ENCODE results near the gene JUN. TPM values are rescaled to one million over a fixed set of nuclear protein-coding genes. Genes with fewer than 3 reads are reported as not detected.

JUN gene
- polyA plus RNA-seq, 4 donors: 47.4 to 394 (median 66.2) TPM

GRCh38 chr1:58813801-58814200 is 30.0 kb upstream of the JUN start:
- FAIRE-seq: no peak

GRCh38 chr1:58813361-58813760 is 29.5 kb upstream of the JUN start:
- no peaks in the 10 kb centered on the region for H3K9me3 ChIP-seq (ENCODE audit: control insufficient read depth in 2 of 2, insufficient read depth in 1 of 2, low read depth in 1 of 2, low read length in 1 of 2)
- H3K27ac ChIP-seq (ENCODE audit: low read depth in 1 of 3, low read length in 2 of 3): peak overlapping the region in 1 of 3 donors; percentile 99
- FAIRE-seq (no peak), DNase-seq (no peak)
- H3K4me1 ChIP-seq (ENCODE audit: control insufficient read depth in 3 of 3, insufficient read depth in 2 of 3, low read depth in 1 of 3, low read length in 2 of 3): peaks cover 4 to 29% (median 13%) of the 10 kb centered on the region in 3 donors
- WGBS, 3 donors: 71 to 79% (median 79%) methylated on average over 1 of the region's 1 CpG
- H3K4me3 ChIP-seq (ENCODE audit: low read depth in 1 of 3, low read length in 3 of 3): no peak overlapping the region
- no peaks in the 10 kb centered on the region for H3K27me3 ChIP-seq (ENCODE audit: control insufficient read depth in 3 of 3, insufficient read depth in 3 of 3, low read length in 3 of 3)
- H3K36me3 ChIP-seq (ENCODE audit: control insufficient read depth in 3 of 3, insufficient read depth in 2 of 3, low read depth in 1 of 3, low read length in 3 of 3): no peaks in the 10 kb centered on the region

More at GRCh38 chr1:58813801-58814200, 30.0 kb upstream of the JUN start:
- Histone ChIP-seq H3K27me3 (ENCODE audit: control insufficient read depth in 3 of 3, insufficient read depth in 3 of 3, low read length in 3 of 3) (no peaks in the 10 kb centered on the region), H3K36me3 (ENCODE audit: control insufficient read depth in 3 of 3, insufficient read depth in 2 of 3, low read depth in 1 of 3, low read length in 3 of 3) (no peaks in the 10 kb centered on the region), H3K4me3 (ENCODE audit: low read depth in 1 of 3, low read length in 3 of 3) (no peak overlapping the region), H3K9me3 (ENCODE audit: control insufficient read depth in 2 of 2, insufficient read depth in 1 of 2, low read depth in 1 of 2, low read length in 1 of 2) (no peaks in the 10 kb centered on the region), H3K27ac (ENCODE audit: low read depth in 1 of 3, low read length in 2 of 3) (peak overlapping the region in 2 of 3 donors; percentile 96 to 99), H3K4me1 (ENCODE audit: control insufficient read depth in 3 of 3, insufficient read depth in 2 of 3, low read depth in 1 of 3, low read length in 2 of 3) (peaks cover 4 to 29% (median 13%) of the 10 kb centered on the region in 3 donors)
- 84 to 87% (median 85%) methylated on average over 7 of the region's 7 CpGs for WGBS, 3 donors
- DNase-seq: no peak

GRCh38 chr1:58812926-58813325 is 29.1 kb upstream of the JUN start:
- Histone ChIP-seq H3K36me3 (ENCODE audit: control insufficient read depth in 3 of 3, insufficient read depth in 2 of 3, low read depth in 1 of 3, low read length in 3 of 3) (no peaks in the 10 kb centered on the region), H3K4me3 (ENCODE audit: low read depth in 1 of 3, low read length in 3 of 3) (no peak overlapping the region), H3K9me3 (ENCODE audit: control insufficient read depth in 2 of 2, insufficient read depth in 1 of 2, low read depth in 1 of 2, low read length in 1 of 2) (no peaks in the 10 kb centered on the region), H3K27me3 (ENCODE audit: control insufficient read depth in 3 of 3, insufficient read depth in 3 of 3, low read length in 3 of 3) (no peaks in the 10 kb centered on the region), H3K27ac (ENCODE audit: low read depth in 1 of 3, low read length in 2 of 3) (peak overlapping the region in 1 of 3 donors; percentile 11), H3K4me1 (ENCODE audit: control insufficient read depth in 3 of 3, insufficient read depth in 2 of 3, low read depth in 1 of 3, low read length in 2 of 3) (peaks cover 4 to 29% (median 13%) of the 10 kb centered on the region in 3 donors)
- WGBS, 3 donors: 49 to 62% (median 52%) methylated on average over 4 of the region's 4 CpGs
- no peak for FAIRE-seq
- peak in 1 of 2 donors; percentile 44 for DNase-seq

- FAIRE-seq: no peak
- H3K27ac ChIP-seq (ENCODE audit: low read depth in 1 of 3, low read length in 2 of 3): peak overlapping the region in 1 of 3 donors; percentile 11
- no peaks in the 10 kb centered on the region for H3K27me3 ChIP-seq (ENCODE audit: control insufficient read depth in 3 of 3, insufficient read depth in 3 of 3, low read length in 3 of 3)
- H3K4me1 ChIP-seq (ENCODE audit: control insufficient read depth in 3 of 3, insufficient read depth in 2 of 3, low read depth in 1 of 3, low read length in 2 of 3): peaks cover 4 to 29% (median 13%) of the 10 kb centered on the region in 3 donors
- no peak overlapping the region for H3K4me3 ChIP-seq (ENCODE audit: low read depth in 1 of 3, low read length in 3 of 3)
- no peaks in the 10 kb centered on the region for H3K36me3 ChIP-seq (ENCODE audit: control insufficient read depth in 3 of 3, insufficient read depth in 2 of 3, low read depth in 1 of 3, low read length in 3 of 3)
- H3K9me3 ChIP-seq (ENCODE audit: control insufficient read depth in 2 of 2, insufficient read depth in 1 of 2, low read depth in 1 of 2, low read length in 1 of 2): no peaks in the 10 kb centered on the region
- WGBS, 3 donors: 65 to 72% (median 68%) methylated on average over 3 of the region's 3 CpGs
- DNase-seq: no peak
Measured at GRCh38 chr1:58812468-58812867, 28.6 kb upstream of the JUN start.

GRCh38 chr1:58811303-58811702 is 27.5 kb upstream of the JUN start:
- Histone ChIP-seq H3K36me3 (ENCODE audit: control insufficient read depth in 3 of 3, insufficient read depth in 2 of 3, low read depth in 1 of 3, low read length in 3 of 3) (no peaks in the 10 kb centered on the region), H3K9me3 (ENCODE audit: control insufficient read depth in 2 of 2, insufficient read depth in 1 of 2, low read depth in 1 of 2, low read length in 1 of 2) (no peaks in the 10 kb centered on the region), H3K4me3 (ENCODE audit: low read depth in 1 of 3, low read length in 3 of 3) (no peak overlapping the region), H3K4me1 (ENCODE audit: control insufficient read depth in 3 of 3, insufficient read depth in 2 of 3, low read depth in 1 of 3, low read length in 2 of 3) (peaks cover 4 to 31% (median 13%) of the 10 kb centered on the region in 3 donors), H3K27ac (ENCODE audit: low read depth in 1 of 3, low read length in 2 of 3) (no peak overlapping the region), H3K27me3 (ENCODE audit: control insufficient read depth in 3 of 3, insufficient read depth in 3 of 3, low read length in 3 of 3) (no peaks in the 10 kb centered on the region)
- DNase-seq: no peak
- FAIRE-seq: no peak
- WGBS, 3 donors: 55 to 74% (median 59%) methylated on average over 2 of the region's 2 CpGs

GRCh38 chr1:58809325-58810010 is 25.6 kb upstream of the JUN start:
- no peak overlapping the region for H3K27ac ChIP-seq (ENCODE audit: low read depth in 1 of 3, low read length in 2 of 3)
- no peaks in the 10 kb centered on the region for H3K36me3 ChIP-seq (ENCODE audit: control insufficient read depth in 3 of 3, insufficient read depth in 2 of 3, low read depth in 1 of 3, low read length in 3 of 3)
- FAIRE-seq: no peak
- H3K9me3 ChIP-seq (ENCODE audit: control insufficient read depth in 2 of 2, insufficient read depth in 1 of 2, low read depth in 1 of 2, low read length in 1 of 2): no peaks in the 10 kb centered on the region
- H3K4me3 ChIP-seq (ENCODE audit: low read depth in 1 of 3, low read length in 3 of 3): no peak overlapping the region
- peak in 1 of 2 donors; percentile 44 for DNase-seq
- WGBS, 3 donors: 74 to 78% (median 75%) methylated on average over 9 of the region's 9 CpGs
- H3K27me3 ChIP-seq (ENCODE audit: control insufficient read depth in 3 of 3, insufficient read depth in 3 of 3, low read length in 3 of 3): no peaks in the 10 kb centered on the region
- peaks cover 2 to 38% (median 15%) of the 10 kb centered on the region in 3 donors for H3K4me1 ChIP-seq (ENCODE audit: control insufficient read depth in 3 of 3, insufficient read depth in 2 of 3, low read depth in 1 of 3, low read length in 2 of 3)

GRCh38 chr1:58808077-58808476 is 24.2 kb upstream of the JUN start:
- Histone ChIP-seq H3K4me3 (ENCODE audit: low read depth in 1 of 3, low read length in 3 of 3) (no peak overlapping the region), H3K4me1 (ENCODE audit: control insufficient read depth in 3 of 3, insufficient read depth in 2 of 3, low read depth in 1 of 3, low read length in 2 of 3) (peaks cover 4 to 40% (median 8%) of the 10 kb centered on the region in 3 donors), H3K27ac (ENCODE audit: low read depth in 1 of 3, low read length in 2 of 3) (no peak overlapping the region), H3K27me3 (ENCODE audit: control insufficient read depth in 3 of 3, insufficient read depth in 3 of 3, low read length in 3 of 3) (no peaks in the 10 kb centered on the region), H3K9me3 (ENCODE audit: control insufficient read depth in 2 of 2, insufficient read depth in 1 of 2, low read depth in 1 of 2, low read length in 1 of 2) (no peaks in the 10 kb centered on the region), H3K36me3 (ENCODE audit: control insufficient read depth in 3 of 3, insufficient read depth in 2 of 3, low read depth in 1 of 3, low read length in 3 of 3) (no peaks in the 10 kb centered on the region)
- 45 to 48% (median 48%) methylated on average over 2 of the region's 2 CpGs for WGBS, 3 donors
- DNase-seq: no peak
- no peak for FAIRE-seq

- no peak overlapping the region for H3K4me3 ChIP-seq (ENCODE audit: low read depth in 1 of 3, low read length in 3 of 3)
- H3K36me3 ChIP-seq (ENCODE audit: control insufficient read depth in 3 of 3, insufficient read depth in 2 of 3, low read depth in 1 of 3, low read length in 3 of 3): no peaks in the 10 kb centered on the region
- peak overlapping the region; percentile 61 to 75 (median 66) for H3K27ac ChIP-seq (ENCODE audit: low read depth in 1 of 3, low read length in 2 of 3)
- WGBS, 3 donors: 37 to 63% (median 53%) methylated on average over 11 of the region's 11 CpGs
- H3K27me3 ChIP-seq (ENCODE audit: control insufficient read depth in 3 of 3, insufficient read depth in 3 of 3, low read length in 3 of 3): no peaks in the 10 kb centered on the region
- DNase-seq: peak; percentile 79
- peaks cover 2 to 46% (median 4%) of the 10 kb centered on the region in 3 donors for H3K4me1 ChIP-seq (ENCODE audit: control insufficient read depth in 3 of 3, insufficient read depth in 2 of 3, low read depth in 1 of 3, low read length in 2 of 3)
- peak; percentile 41 for FAIRE-seq
- no peaks in the 10 kb centered on the region for H3K9me3 ChIP-seq (ENCODE audit: control insufficient read depth in 2 of 2, insufficient read depth in 1 of 2, low read depth in 1 of 2, low read length in 1 of 2)
Measured at GRCh38 chr1:58805716-58806571, 22.1 kb upstream of the JUN start.
